CD4-positive, alpha-beta T cell (primary cell): ENCODE results near the gene MS4A10. TPM values are rescaled to one million over a fixed set of nuclear protein-coding genes. Genes with fewer than 3 reads are reported as not detected.
A peak's percentile ranks its signal among the peaks of the same experiment; 100 is the strongest.
"Not testable (repeated sequence)": the region's sequence is repeated elsewhere in the genome, so short reads cannot be mapped to it uniquely, and the experiment has no call there.

Experiments
- ATAC-seq: fragments of 200-7000 bp; cut with Tn5 transposase; one replicate; pipeline ENCODE4 v1.10.0; 2022; ENCODE audit warnings: mild to moderate bottlenecking; ENCODE audit not compliant: poor library complexity
- CTCF ChIA-PET: fragments of 350-600 bp; sonication (Branson Sonifier 250); formaldehyde crosslinking; loops from one replicate; lab custom pipeline; 2021; ENCODE audit warnings: antibody characterized with exemption, inconsistent platforms; lab: Charles Lee
- POLR2A ChIA-PET: fragments of 350-600 bp; sonication (Branson Sonifier 250); formaldehyde crosslinking; loops from one replicate; lab custom pipeline; 2021; ENCODE audit warnings: antibody characterized with exemption, inconsistent platforms; lab: Charles Lee
- DNase-seq, 14 experiments: peaks; one replicate each; pipeline ENCODE4 v3.0.0-alpha.2; 2013 to 2020; ENCODE audit warnings: mixed read lengths in 2 of 14
- H3K27ac ChIP-seq, 2 donors: one replicate each; pipeline versions ENCODE4 v1.5.1 to v1.7.0; 2013; ENCODE audit warnings: low read length in 2 of 2, low read depth in 1 of 2, mild to moderate bottlenecking in 1 of 2
- H3K27me3 ChIP-seq, 2 experiments: 1 replicate in 1 of 2; 2 replicates in 1 of 2; pipeline versions ENCODE4 v1.6.1 to v1.7.0; 2013; ENCODE audit warnings: low read length in 2 of 2, control low read depth in 1 of 2, mild to moderate bottlenecking in 1 of 2, moderate library complexity in 1 of 2; ENCODE audit not compliant: insufficient read depth in 2 of 2, control insufficient read depth in 1 of 2
- H3K36me3 ChIP-seq: one replicate; pipeline ENCODE4 v1.6.1; 2013; ENCODE audit warnings: low read length, control low read depth; ENCODE audit not compliant: insufficient read depth
- H3K4me1 ChIP-seq: one replicate; pipeline ENCODE4 v1.6.1; 2013; ENCODE audit warnings: low read length, control low read depth; ENCODE audit not compliant: insufficient read depth
- H3K4me3 ChIP-seq: one replicate; pipeline ENCODE4 v1.5.1; 2013; ENCODE audit warnings: mild to moderate bottlenecking, low read length, moderate library complexity
- H3K9me3 ChIP-seq, 2 experiments: 1 replicate in 1 of 2; 2 replicates in 1 of 2; pipeline versions ENCODE4 v1.6.1 to v1.7.0; 2013; ENCODE audit warnings: low read length in 2 of 2, mild to moderate bottlenecking in 2 of 2, control low read depth in 1 of 2, moderate library complexity in 1 of 2; ENCODE audit not compliant: control insufficient read depth in 1 of 2, insufficient read depth in 1 of 2
- H3K27ac Mint-ChIP-seq: one replicate; pipeline ENCODE4 v1.8.0; 2020; ENCODE audit warnings: mixed read lengths
- H3K27me3 Mint-ChIP-seq: one replicate; pipeline ENCODE4 v1.8.0; 2021; ENCODE audit warnings: mixed read lengths
- H3K36me3 Mint-ChIP-seq: one replicate; pipeline ENCODE4 v1.8.0; 2021; ENCODE audit warnings: low read depth, mixed read lengths
- H3K4me1 Mint-ChIP-seq: one replicate; pipeline ENCODE4 v1.8.0; 2021; ENCODE audit warnings: low read depth, mixed read lengths
- H3K4me3 Mint-ChIP-seq: one replicate; pipeline ENCODE4 v1.8.0; 2020; ENCODE audit warnings: mild to moderate bottlenecking, mixed read lengths
- H3K9me3 Mint-ChIP-seq: one replicate; pipeline ENCODE4 v1.8.0; 2020; ENCODE audit warnings: mixed read lengths
- CTCF ChIP-seq: fragments of 200-600 bp; IDR thresholded peaks from one replicate; pipeline ENCODE4 v1.8.0; 2022; ENCODE audit warnings: antibody characterized with exemption, mild to moderate bottlenecking
- intact Hi-C, 2 experiments: fragments of 100-400 bp; cut with DNase I in 1 of 2; cut with micrococcal nuclease in 1 of 2; formaldehyde crosslinking; loops; one replicate each; pipeline versions ENCODE4 v1.15.1 to v1.9.0; 2023 to 2025; cut with DNase I, micrococcal nuclease
- total RNA-seq, 174 experiments: library from RNA in 2 of 174; stranded (reverse) in 2 of 174; gene quantifications; one replicate each; pipeline ENCODE4 v1.2.3 and lab custom pipeline; 2021 to 2026

MS4A10 gene
- total RNA-seq, 2 experiments from 2014 or later = not detected

- Mint-ChIP-seq H3K4me3 (no peak within 1 kb of the TSS), H3K27me3 (peaks cover 70% of the 10 kb centered on the region), H3K36me3 (no peaks in the 10 kb centered on the region), H3K27ac (no peak within 1 kb of the TSS), H3K4me1 (no peaks in the 10 kb centered on the region), H3K9me3 (no peaks in the 10 kb centered on the region)
- H3K27ac ChIP-seq = no peak within 1 kb of the TSS
- ATAC-seq = no peak
- CTCF ChIA-PET = no interaction called here
- H3K27me3 ChIP-seq = peaks cover 8 to 20% of the 10 kb centered on the region in 2 experiments
- intact Hi-C loops = no loop called here
- H3K4me1 ChIP-seq = no peaks in the 10 kb centered on the region
- DNase-seq = peak in 2 of 14 experiments; percentile 10 to 20
- no peaks in the 10 kb centered on the region for H3K36me3 ChIP-seq
- POLR2A ChIA-PET = no interaction called here
- H3K4me3 ChIP-seq = no peak within 1 kb of the TSS
- TF ChIP-seq CTCF = peak; percentile 25
- no peaks in the 10 kb centered on the region for H3K9me3 ChIP-seq
These were observed 28.7 kb upstream of the MS4A10 start, which contains the start of gene MS4A15 for GRCh38 chr11:60756307-60757032. Gene MS4A15 (plus strand): TSS chr11:60756867. CDS start chr11:60763734, 6,867 bp downstream.

GRCh38 chr11:60757231-60757800 lies 27.8 kb upstream of the MS4A10 start:
- Mint-ChIP-seq H3K4me1 (no peaks in the 10 kb centered on the region), H3K27ac (no peak overlapping the region), H3K4me3 (no peak overlapping the region), H3K27me3 (peaks cover 63% of the 10 kb centered on the region), H3K9me3 (no peaks in the 10 kb centered on the region), H3K36me3 (no peaks in the 10 kb centered on the region)
- Histone ChIP-seq H3K9me3 (no peaks in the 10 kb centered on the region), H3K27me3 (peaks cover 7 to 27% of the 10 kb centered on the region in 2 experiments), H3K27ac (no peak overlapping the region), H3K4me1 (no peaks in the 10 kb centered on the region), H3K36me3 (no peaks in the 10 kb centered on the region), H3K4me3 (no peak overlapping the region)
- ATAC-seq (no peak), DNase-seq (peak in 1 of 14 experiments; percentile 21)
- ChIA-PET POLR2A (no interaction called here), CTCF (interaction anchor here (0.8 kb wide), 1 partner anchor 18 kb away, joined by 3 read pairs; no protein-coding TSS in a partner anchor)
- intact Hi-C loops = no loop called here
- no peak for TF ChIP-seq CTCF

GRCh38 chr11:60758671-60759070 lies 26.5 kb upstream of the MS4A10 start:
- ATAC-seq, H3K4me3 ChIP-seq, H3K9me3 Mint-ChIP-seq, H3K27ac ChIP-seq, H3K4me1 ChIP-seq, POLR2A ChIA-PET, H3K36me3 Mint-ChIP-seq, H3K27ac Mint-ChIP-seq, DNase-seq, intact Hi-C loops, CTCF ChIA-PET, H3K4me1 Mint-ChIP-seq, H3K4me3 Mint-ChIP-seq, H3K36me3 ChIP-seq, H3K9me3 ChIP-seq: not testable (repeated sequence)
- H3K27me3 Mint-ChIP-seq = peaks cover 63% of the 10 kb centered on the region
- peaks cover 2 to 23% of the 10 kb centered on the region in 2 experiments for H3K27me3 ChIP-seq

- H3K4me1 ChIP-seq, H3K36me3 ChIP-seq, H3K4me3 ChIP-seq, POLR2A ChIA-PET, H3K9me3 ChIP-seq, H3K36me3 Mint-ChIP-seq, ATAC-seq, intact Hi-C loops, H3K9me3 Mint-ChIP-seq, H3K27ac ChIP-seq, CTCF ChIA-PET, H3K4me1 Mint-ChIP-seq, H3K4me3 Mint-ChIP-seq, H3K27ac Mint-ChIP-seq: not testable (repeated sequence)
- DNase-seq = peak in 1 of 14 experiments; percentile 11
- H3K27me3 Mint-ChIP-seq = peaks cover 73% of the 10 kb centered on the region
- peaks cover 2 to 23% of the 10 kb centered on the region in 2 experiments for H3K27me3 ChIP-seq
These were observed 25.5 kb upstream of the MS4A10 start for GRCh38 chr11:60759438-60760225.
